Kidney (tissue), 14 donors: ENCODE data around the gene OTOF. TPM values are rescaled to one million over a fixed set of nuclear protein-coding genes. Genes with fewer than 3 reads are reported as not detected.

Experiments used
- DNase-seq, 5 donors: peaks; one replicate each; pipeline ENCODE4 v3.0.0-alpha.2; 2013 to 2020
- FAIRE-seq: peaks from 2 replicates; lab custom pipeline; 2012; peaks lifted over from hg19 to GRCh38; lab: Jason Lieb, UNC
- H3K27ac ChIP-seq, 2 donors: one replicate each; pipeline ENCODE4 v1.7.0; 2013; ENCODE audit warnings: low read depth in 2 of 2, low read length in 2 of 2, inconsistent platforms in 1 of 2
- H3K27me3 ChIP-seq: one replicate; pipeline ENCODE4 v1.7.1; 2013; ENCODE audit warnings: low read length, inconsistent platforms; ENCODE audit not compliant: control insufficient read depth, insufficient read depth
- H3K36me3 ChIP-seq, 3 donors: one replicate each; pipeline versions ENCODE4 v1.7.0 to v1.7.1; 2013; ENCODE audit warnings: low read length in 3 of 3, control low read depth in 1 of 3, inconsistent platforms in 1 of 3; ENCODE audit not compliant: insufficient read depth in 3 of 3, control insufficient read depth in 2 of 3
- H3K4me1 ChIP-seq, 3 donors: one replicate each; pipeline versions ENCODE4 v1.7.0 to v1.7.1; 2013; ENCODE audit warnings: low read length in 3 of 3, inconsistent platforms in 1 of 3, low read depth in 1 of 3; ENCODE audit not compliant: control insufficient read depth in 2 of 3, insufficient read depth in 2 of 3
- H3K4me3 ChIP-seq, 3 donors: one replicate each; pipeline versions ENCODE4 v1.7.0 to v1.8.1; 2013; ENCODE audit warnings: low read length in 3 of 3, control low read depth in 1 of 3, inconsistent platforms in 1 of 3
- H3K9ac ChIP-seq, 3 donors: one replicate each; pipeline versions ENCODE4 v1.7.0 to v1.7.1; 2013; ENCODE audit warnings: low read length in 3 of 3, control low read depth in 1 of 3, inconsistent platforms in 1 of 3
- H3K9me3 ChIP-seq, 3 donors: one replicate each; pipeline versions ENCODE4 v1.7.0 to v1.7.1; 2013; ENCODE audit warnings: low read length in 3 of 3, control low read depth in 1 of 3, inconsistent platforms in 1 of 3; ENCODE audit not compliant: control insufficient read depth in 2 of 3, insufficient read depth in 1 of 3
- CTCF ChIP-seq: IDR thresholded peaks from 3 replicates; pipeline ENCODE4 v1.5.1; 2012; ENCODE audit warnings: mild to moderate bottlenecking, moderate library complexity, borderline replicate concordance; ENCODE audit not compliant: insufficient read depth; ENCODE audit errors: extremely low read depth
- intact Hi-C: fragments of 100-400 bp; cut with DNase I; formaldehyde crosslinking; loops from one replicate; pipeline ENCODE4 v1.11.1; 2022
- polyA plus RNA-seq: library from polyadenylated mRNA; stranded (reverse); fragments of 350-450 nt; fragmentation: Illumina TruSeq; extraction: RNeasy Lipid Tissue Mini Kit (QIAGEN cat#74804); gene quantifications from one replicate; pipeline ENCODE4 v1.2.3, GENCODE V29; 2014; ENCODE audit warnings: low read depth, low replicate concordance; ENCODE audit not compliant: insufficient read depth
- total RNA-seq: library from RNA; stranded (reverse); fragmentation: NEBNext Ultra II Directional; extraction: Animal tissue kit (Norgen Biotek cat#: 25700); gene quantifications from one replicate; pipeline ENCODE4 v1.2.1, GENCODE V29; 2021
- donor health status: control.
- donor health status: control.
- donor health status: control.
- donor health status: control.
- donor health status: control.
- donor health status: DM: yes; HTN: yes; CAD: no.
- donor health status: Normal renal cell carcinoma (clear cell type).

OTOF gene
- total and polyA plus RNA-seq, 2 donors from 2014 or later = 0.16 TPM; not detected in 1

- intact Hi-C loops = no loop called here
- Histone ChIP-seq H3K4me3 (no peak overlapping the region), H3K4me1 (no peaks in the 10 kb centered on the region), H3K9me3 (no peaks in the 10 kb centered on the region), H3K27me3 (no peaks in the 10 kb centered on the region), H3K27ac (no peak overlapping the region), H3K36me3 (no peaks in the 10 kb centered on the region), H3K9ac (no peak overlapping the region)
- TF ChIP-seq CTCF = no peak
- no peak for FAIRE-seq
- DNase-seq = peak in 3 of 5 donors; percentile 25 to 55 (median 47)
Observed at GRCh38 chr2:26520148-26520449, 42.2 kb upstream of the OTOF start.

DNA sequence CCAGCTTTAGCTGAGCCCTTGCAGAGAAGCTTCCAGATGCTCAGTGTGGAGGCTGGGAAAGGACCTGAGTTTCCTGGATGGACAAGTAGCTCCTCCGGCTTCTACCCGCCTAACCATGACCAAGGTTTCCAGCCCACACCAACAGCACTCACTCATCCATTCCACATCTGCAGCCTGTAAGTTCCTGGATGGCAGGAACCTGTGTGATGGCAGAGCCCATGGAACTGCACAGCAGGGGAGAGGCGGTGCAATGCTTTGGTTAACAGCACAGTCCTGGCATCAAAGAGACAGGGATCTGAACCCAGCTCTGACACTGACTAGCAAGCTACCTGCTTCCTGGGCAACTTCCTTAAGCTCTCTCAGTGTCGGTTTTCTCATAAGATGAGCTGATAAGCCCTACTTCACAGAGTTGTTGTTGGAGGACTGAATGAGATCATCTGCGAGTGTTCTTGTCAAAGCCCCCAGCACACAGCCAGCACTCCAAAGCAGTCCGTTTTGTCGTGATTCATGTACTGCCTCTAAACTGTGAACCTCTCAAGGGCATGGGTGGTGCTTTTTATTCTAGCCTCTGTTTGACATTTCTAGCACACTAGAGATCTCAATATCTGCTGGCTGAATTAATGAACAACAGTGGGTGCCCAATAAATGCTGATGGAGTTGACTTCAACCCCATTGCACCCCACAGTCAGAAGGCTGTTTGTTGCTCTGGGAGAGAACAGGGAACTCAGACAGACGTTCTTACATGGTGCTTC lies 41.6 kb upstream of the OTOF start:
- Histone ChIP-seq H3K9me3 (no peaks in the 10 kb centered on the region), H3K4me1 (no peaks in the 10 kb centered on the region), H3K27me3 (no peaks in the 10 kb centered on the region), H3K9ac (no peak overlapping the region), H3K27ac (no peak overlapping the region), H3K36me3 (no peaks in the 10 kb centered on the region), H3K4me3 (no peak overlapping the region)
- DNase-seq = peak in 2 of 5 donors; percentile 25 to 29
- intact Hi-C loops = no loop called here
- no peak for TF ChIP-seq CTCF
- no peak for FAIRE-seq

GRCh38 chr2:26516781-26517180 lies 38.9 kb upstream of the OTOF start:
- Histone ChIP-seq H3K27me3 (no peaks in the 10 kb centered on the region), H3K27ac (no peak overlapping the region), H3K4me3 (no peak overlapping the region), H3K9ac (no peak overlapping the region), H3K9me3 (no peaks in the 10 kb centered on the region), H3K36me3 (no peaks in the 10 kb centered on the region), H3K4me1 (no peaks in the 10 kb centered on the region)
- DNase-seq (peak in 1 of 5 donors; percentile 51), FAIRE-seq (no peak)
- intact Hi-C loops = no loop called here
- no peak for TF ChIP-seq CTCF
